Breast epithelium (tissue), 3 donors: ENCODE results near the gene MAMLD1.

Experiments
- POLR2A ChIP-seq: fragments of 450-650 bp; IDR thresholded peaks from one replicate; pipeline ENCODE4 v1.6.1; 2016; ENCODE audit warnings: antibody characterized with exemption, mild to moderate bottlenecking, moderate library complexity
- POLR2AphosphoS5 ChIP-seq, 3 donors: sonication (generic); formaldehyde crosslinking; IDR thresholded peaks; one replicate each; pipeline ENCODE4 v1.6.1; 2017; ENCODE audit warnings: antibody characterized with exemption in 3 of 3
- TF ChIP-seq, protein P1 (sequence below), 3 donors: fragments of 450-650 bp; IDR thresholded peaks; one replicate each; pipeline ENCODE4 v1.5.1; 2016 to 2017; ENCODE audit warnings: antibody characterized with exemption in 3 of 3, mild to moderate bottlenecking in 3 of 3, moderate library complexity in 3 of 3

- TF ChIP-seq, protein P1, sequence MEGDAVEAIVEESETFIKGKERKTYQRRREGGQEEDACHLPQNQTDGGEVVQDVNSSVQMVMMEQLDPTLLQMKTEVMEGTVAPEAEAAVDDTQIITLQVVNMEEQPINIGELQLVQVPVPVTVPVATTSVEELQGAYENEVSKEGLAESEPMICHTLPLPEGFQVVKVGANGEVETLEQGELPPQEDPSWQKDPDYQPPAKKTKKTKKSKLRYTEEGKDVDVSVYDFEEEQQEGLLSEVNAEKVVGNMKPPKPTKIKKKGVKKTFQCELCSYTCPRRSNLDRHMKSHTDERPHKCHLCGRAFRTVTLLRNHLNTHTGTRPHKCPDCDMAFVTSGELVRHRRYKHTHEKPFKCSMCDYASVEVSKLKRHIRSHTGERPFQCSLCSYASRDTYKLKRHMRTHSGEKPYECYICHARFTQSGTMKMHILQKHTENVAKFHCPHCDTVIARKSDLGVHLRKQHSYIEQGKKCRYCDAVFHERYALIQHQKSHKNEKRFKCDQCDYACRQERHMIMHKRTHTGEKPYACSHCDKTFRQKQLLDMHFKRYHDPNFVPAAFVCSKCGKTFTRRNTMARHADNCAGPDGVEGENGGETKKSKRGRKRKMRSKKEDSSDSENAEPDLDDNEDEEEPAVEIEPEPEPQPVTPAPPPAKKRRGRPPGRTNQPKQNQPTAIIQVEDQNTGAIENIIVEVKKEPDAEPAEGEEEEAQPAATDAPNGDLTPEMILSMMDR (IDR thresholded peaks at IDR 0.05): no peak
- TF ChIP-seq POLR2AphosphoS5 (IDR thresholded peaks at IDR 0.05): no peak
- TF ChIP-seq POLR2A: no peak
Measured at GRCh38 chrX:150542846-150543229, 179.7 kb downstream of the MAMLD1 start.
